Thyroid gland (tissue), 4 donors: ENCODE data around the gene CLEC14A.

Experiments used
- CTCF ChIP-seq, 6 experiments: fragments of 200-600 bp in 3 of 6; fragments of 450-650 bp in 3 of 6; sonication (generic) in 3 of 6; IDR thresholded peaks; one replicate each; pipeline ENCODE4 v1.5.1; 2016 to 2019; ENCODE audit warnings: antibody characterized with exemption in 6 of 6, mild to moderate bottlenecking in 2 of 6, inconsistent platforms in 1 of 6, moderate library complexity in 1 of 6
- POLR2A ChIP-seq, 2 donors: fragments of 450-650 bp; IDR thresholded peaks; one replicate each; pipeline ENCODE4 v1.6.1; 2017; ENCODE audit warnings: antibody characterized with exemption in 2 of 2, mild to moderate bottlenecking in 2 of 2, moderate library complexity in 1 of 2

GRCh38 chr14:38225946-38226345 lies 29.9 kb downstream of the CLEC14A start:
- TF ChIP-seq CTCF (IDR thresholded peaks at IDR 0.05) (no peak), POLR2A (IDR thresholded peaks at IDR 0.05) (no peak)
